Panc1 (cell line): ENCODE results near the gene INPP4A. TPM values are rescaled to one million over a fixed set of nuclear protein-coding genes. Genes with fewer than 3 reads are reported as not detected.

ENCODE experiments used
- ATAC-seq: fragments of 200-7000 bp; cut with Tn5 transposase; 2 replicates; pipeline ENCODE4 v1.9.1; 2020; ENCODE audit warnings: mild to moderate bottlenecking, moderate library complexity
- BruUV-seq: library from RNA; stranded (reverse); fragments of 400-500 nt; replicated peaks from 2 replicates; lab custom pipeline; 2021; lab: Mats Ljungman, UMichigan
- CTCF ChIA-PET: fragments of 300-600 bp; sonication (Branson Sonifier 250); formaldehyde crosslinking; loops from one replicate; lab custom pipeline; 2022; ENCODE audit warnings: antibody characterized with exemption; lab: Charles Lee
- POLR2A ChIA-PET: fragments of 300-600 bp; sonication (Branson Sonifier 250); formaldehyde crosslinking; loops from one replicate; lab custom pipeline; 2022; ENCODE audit warnings: antibody characterized with exemption; lab: Charles Lee
- DNase-seq: peaks from one replicate; pipeline ENCODE4 v3.0.0-alpha.2; 2010; ENCODE audit warnings: low read depth, low spot score
- H3K27ac ChIP-seq: 2 replicates; pipeline ENCODE4 v1.5.1; 2011; ENCODE audit warnings: mild to moderate bottlenecking, low read length, inconsistent platforms
- H3K27me3 ChIP-seq: fragments of 200-500 bp; sonication (Bioruptor generic); 2 replicates; pipeline ENCODE4 v1.6.0; 2014; ENCODE audit warnings: low read length, inconsistent platforms; ENCODE audit not compliant: control insufficient read depth, insufficient read depth
- H3K36me3 ChIP-seq: fragments of 200-500 bp; sonication (Bioruptor generic); 2 replicates; pipeline ENCODE4 v1.5.1; 2014; ENCODE audit warnings: inconsistent platforms, mild to moderate bottlenecking, low read length, moderate library complexity; ENCODE audit not compliant: control insufficient read depth, insufficient read depth
- H3K4me1 ChIP-seq: 2 replicates; pipeline ENCODE4 v1.5.1; 2011; ENCODE audit warnings: inconsistent platforms, mild to moderate bottlenecking, low read length, moderate library complexity; ENCODE audit not compliant: control insufficient read depth, insufficient read depth
- H3K4me3 ChIP-seq, 2 experiments: 2 replicates each; pipeline ENCODE4 v1.5.1; 2011 to 2012; ENCODE audit warnings: low read depth in 2 of 2, low read length in 2 of 2, mild to moderate bottlenecking in 2 of 2, inconsistent platforms in 1 of 2, moderate library complexity in 1 of 2
- H3K9me3 ChIP-seq: fragments of 200-500 bp; sonication (Bioruptor generic); 2 replicates; pipeline ENCODE4 v1.5.1; 2014; ENCODE audit warnings: low read depth, mild to moderate bottlenecking, inconsistent platforms, low read length, moderate library complexity; ENCODE audit not compliant: control insufficient read depth, insufficient read depth
- CTCF ChIP-seq: fragments of 450-650 bp; IDR thresholded peaks from 2 replicates; pipeline ENCODE4 v1.5.1; 2017; ENCODE audit warnings: mild to moderate bottlenecking
- POLR2AphosphoS5 ChIP-seq: IDR thresholded peaks from 2 replicates; pipeline ENCODE4 v1.6.1; 2012; ENCODE audit warnings: mild to moderate bottlenecking, low read depth, low read length, moderate library complexity
- REST ChIP-seq, 2 experiments: IDR thresholded peaks; 2 replicates each; pipeline ENCODE4 v1.6.1; 2011 to 2012; ENCODE audit warnings: low read depth in 2 of 2, control low read depth in 1 of 2, low read length in 1 of 2, mild to moderate bottlenecking in 1 of 2, moderate library complexity in 1 of 2; ENCODE audit not compliant: insufficient read depth in 1 of 2
- SIN3A ChIP-seq: IDR thresholded peaks from 2 replicates; pipeline ENCODE4 v1.6.1; 2012; ENCODE audit warnings: low read depth, mild to moderate bottlenecking, low read length, moderate library complexity, borderline replicate concordance; ENCODE audit not compliant: insufficient read depth
- TCF7L2 ChIP-seq: IDR thresholded peaks from 2 replicates; pipeline ENCODE4 v1.6.1; 2011; ENCODE audit warnings: mild to moderate bottlenecking, low read depth, low read length, inconsistent platforms
- in situ Hi-C: cut with HindIII; loops from 2 replicates; pipeline ENCODE4 v1.10.0; 2016; ENCODE audit warnings: low sequenced_read_pairs, low pct_unique_long_range_greater_than_20kb
- intact Hi-C: fragments of 100-400 bp; cut with micrococcal nuclease; formaldehyde crosslinking; loops from one replicate; pipeline ENCODE4 v1.10.0; 2022; ENCODE audit not compliant: unreplicated experiment
- total RNA-seq: library from RNA; stranded (reverse); gene quantifications from one replicate; pipeline ENCODE4 v1.2.1, GENCODE V29; 2021; ENCODE audit not compliant: unreplicated experiment

Gene INPP4A
- total RNA-seq, 1 experiment from 2014 or later = 22.9 TPM

GRCh38 chr2:98458667-98459380, 14.2 kb downstream of the INPP4A start:
- Histone ChIP-seq H3K27me3 (no peaks in the 10 kb centered on the region), H3K4me3 (no peak overlapping the region), H3K4me1 (peaks cover 5% of the 10 kb centered on the region), H3K9me3 (no peaks in the 10 kb centered on the region), H3K36me3 (no peaks in the 10 kb centered on the region), H3K27ac (no peak overlapping the region)
- intact Hi-C loops = no loop called here
- CTCF ChIA-PET = no interaction called here
- BruUV-seq = no TSS peak
- TF ChIP-seq CTCF = no peak
- no peak for TF ChIP-seq TCF7L2
- no peak for TF ChIP-seq SIN3A
- TF ChIP-seq POLR2AphosphoS5 = no peak
- no peak for TF ChIP-seq REST (IDR thresholded peaks at IDR 0.05; ENCODE audit: insufficient read depth in 1 of 2, low read depth in 2 of 2, low read length in 1 of 2)
- in situ Hi-C loops = no loop called here
- no peak for DNase-seq
- POLR2A ChIA-PET = no interaction called here
- no peak for ATAC-seq

- CTCF ChIA-PET = no interaction called here
- POLR2A ChIA-PET = no interaction called here
- ATAC-seq (no peak), DNase-seq (no peak)
- in situ Hi-C loops = no loop called here
- Histone ChIP-seq H3K4me1 (peaks cover 5% of the 10 kb centered on the region), H3K27me3 (no peaks in the 10 kb centered on the region), H3K4me3 (no peak overlapping the region), H3K27ac (no peak overlapping the region), H3K9me3 (no peaks in the 10 kb centered on the region), H3K36me3 (no peaks in the 10 kb centered on the region)
- no TSS peak for BruUV-seq
- intact Hi-C loops = no loop called here
- TF ChIP-seq REST (IDR thresholded peaks at IDR 0.05; ENCODE audit: insufficient read depth in 1 of 2, low read depth in 2 of 2, low read length in 1 of 2) = no peak
- TF ChIP-seq CTCF = no peak
- TF ChIP-seq TCF7L2 = no peak
- no peak for TF ChIP-seq SIN3A
- TF ChIP-seq POLR2AphosphoS5 = no peak
Measured at GRCh38 chr2:98459496-98460175, 15.0 kb downstream of the INPP4A start.
